Psoas muscle (tissue), 8 donors: ENCODE measurements around the gene LPP. TPM values are rescaled to one million over a fixed set of nuclear protein-coding genes. Genes with fewer than 3 reads are reported as not detected.
A peak's percentile ranks its signal among the peaks of the same experiment; 100 is the strongest.

Experiments used
- ATAC-seq, 4 donors: fragments of 200-7000 bp; cut with Tn5 transposase; one replicate each; pipeline ENCODE4 v1.9.1; 2020; ENCODE audit warnings: moderate library complexity in 3 of 4, mild to moderate bottlenecking in 2 of 4
- DNase-seq, 2 donors: peaks; one replicate each; pipeline ENCODE4 v3.0.0-alpha.2; 2020
- H3K27ac ChIP-seq: fragments of 200-600 bp; one replicate; pipeline ENCODE4 v1.8.0; 2022
- H3K27me3 ChIP-seq, 3 donors: fragments of 200-600 bp in 1 of 3; one replicate each; pipeline versions ENCODE4 v1.6.1 to v1.8.0; 2013 to 2022; ENCODE audit warnings: low read length in 2 of 3, mild to moderate bottlenecking in 2 of 3, moderate library complexity in 1 of 3; ENCODE audit not compliant: insufficient read depth in 3 of 3
- H3K36me3 ChIP-seq, 2 donors: fragments of 200-600 bp in 1 of 2; one replicate each; pipeline versions ENCODE4 v1.6.1 to v1.8.0; 2013 to 2022; ENCODE audit warnings: low read depth in 1 of 2, mild to moderate bottlenecking in 1 of 2, moderate library complexity in 1 of 2; ENCODE audit not compliant: insufficient read depth in 1 of 2
- H3K4me1 ChIP-seq: fragments of 200-600 bp; one replicate; pipeline ENCODE4 v1.8.0; 2022
- H3K4me3 ChIP-seq: fragments of 200-600 bp; one replicate; pipeline ENCODE4 v1.8.0; 2022; ENCODE audit warnings: mild to moderate bottlenecking
- H3K9me3 ChIP-seq: fragments of 200-600 bp; one replicate; pipeline ENCODE4 v1.8.0; 2022
- CTCF ChIP-seq: fragments of 200-600 bp; IDR thresholded peaks from one replicate; pipeline ENCODE4 v1.8.0; 2022; ENCODE audit warnings: antibody characterized with exemption
- WGBS, 3 donors: extraction: QIAGEN DNeasy Blood & Tissue Kit; methylation state at CpG; one replicate each; pipeline versions ENCODE4 v1.1.6 to v1.1.7; 2013; 5-methylcytosine and 5-hydroxymethylcytosine counted together
- intact Hi-C, 2 donors: fragments of 100-400 bp; cut with DNase I; formaldehyde crosslinking; loops; one replicate each; pipeline versions ENCODE4 v1.11.0 to v1.14.2; 2022
- polyA plus RNA-seq, 3 donors: library from polyadenylated mRNA; stranded (reverse); fragments of 200-250 nt; gene quantifications; one replicate each; pipeline ENCODE4 v1.2.3, GENCODE V29; 2013
- total RNA-seq, 4 donors: library from RNA; stranded (reverse); fragmentation: NEBNext Ultra II Directional in 2 of 4; extraction: Animal tissue kit (Norgen Biotek cat#: 25700) in 2 of 4; gene quantifications; one replicate each; pipeline versions ENCODE4 v1.2.1 to v1.2.4, GENCODE V29; 2021 to 2023
- donor health status: healthy with polysubstance abuse.
- donor health status: DM: no; HTN: no; CAD: no; lungs with moderate emphysema.
- donor health status: Bipolar disorder and iron deficiency.
- donor health status: healthy.
- donor health status: DM: yes; HTN: yes; CAD: no.
- donor health status: DM: no; HTN: no; CAD: no.
- donor health status: DM: no; HTN: no; CAD: no.
- donor health status: DM: yes; HTN: yes; CAD: no.

Gene LPP
- total and polyA plus RNA-seq, 7 donors, result 2.6 to 80.3 (median 42.8) TPM

- no peaks in the 10 kb centered on the region for H3K36me3 ChIP-seq
- 12 to 31% (median 21%) methylated on average over 3 of the region's 3 CpGs for WGBS, 3 donors
- no peak overlapping the region for H3K27ac ChIP-seq
- no peaks in the 10 kb centered on the region for H3K9me3 ChIP-seq
- peaks cover 10% of the 10 kb centered on the region for H3K4me1 ChIP-seq
- no peaks in the 10 kb centered on the region for H3K27me3 ChIP-seq
- DNase-seq, result no peak
- ATAC-seq, result peak; percentile 36 to 62 (median 52)
- H3K4me3 ChIP-seq, result no peak overlapping the region
- no peak for TF ChIP-seq CTCF
- intact Hi-C loops, result no loop called here
These were observed 673.6 kb downstream of the LPP start for GRCh38 chr3:188827576-188827975.

- no peak overlapping the region for H3K27ac ChIP-seq
- DNase-seq, result no peak
- 68 to 73% (median 68%) methylated on average over 6 of the region's 6 CpGs for WGBS, 3 donors
- no peaks in the 10 kb centered on the region for H3K9me3 ChIP-seq
- intact Hi-C loops, result no loop called here
- H3K27me3 ChIP-seq, result no peaks in the 10 kb centered on the region
- H3K4me1 ChIP-seq, result peaks cover 10% of the 10 kb centered on the region
- TF ChIP-seq CTCF, result no peak
- no peak for ATAC-seq
- H3K36me3 ChIP-seq, result no peaks in the 10 kb centered on the region
- H3K4me3 ChIP-seq, result no peak overlapping the region
These were observed 675.2 kb downstream of the LPP start for GRCh38 chr3:188829130-188829529.

- ATAC-seq, result no peak
- Histone ChIP-seq H3K9me3 (no peaks in the 10 kb centered on the region), H3K27ac (no peak overlapping the region), H3K4me1 (peaks cover 10% of the 10 kb centered on the region), H3K27me3 (no peaks in the 10 kb centered on the region), H3K36me3 (no peaks in the 10 kb centered on the region), H3K4me3 (no peak overlapping the region)
- no peak for TF ChIP-seq CTCF
- DNase-seq, result no peak
- intact Hi-C loops, result no loop called here
- WGBS, 3 donors, result 75 to 81% (median 76%) methylated on average over 3 of the region's 3 CpGs
These were observed 675.6 kb downstream of the LPP start for GRCh38 chr3:188829576-188829975.

- Histone ChIP-seq H3K36me3 (no peaks in the 10 kb centered on the region), H3K27me3 (no peaks in the 10 kb centered on the region), H3K27ac (no peak overlapping the region), H3K9me3 (no peaks in the 10 kb centered on the region), H3K4me1 (peaks cover 10% of the 10 kb centered on the region), H3K4me3 (no peak overlapping the region)
- 92 to 98% (median 95%) methylated on average over 2 of the region's 2 CpGs for WGBS, 3 donors
- intact Hi-C loops, result no loop called here
- no peak for TF ChIP-seq CTCF
- ATAC-seq (no peak), DNase-seq (no peak)
These were observed 676.9 kb downstream of the LPP start for GRCh38 chr3:188830893-188831292.

- no peaks in the 10 kb centered on the region for H3K36me3 ChIP-seq
- intact Hi-C loops, result no loop called here
- H3K27me3 ChIP-seq, result no peaks in the 10 kb centered on the region
- H3K27ac ChIP-seq, result no peak overlapping the region
- DNase-seq (no peak), ATAC-seq (peak in 1 of 4 donors; percentile 18)
- peaks cover 4% of the 10 kb centered on the region for H3K4me1 ChIP-seq
- H3K4me3 ChIP-seq, result no peak overlapping the region
- no peak for TF ChIP-seq CTCF
- H3K9me3 ChIP-seq, result no peaks in the 10 kb centered on the region
- 95 to 97% (median 96%) methylated on average over 3 of the region's 3 CpGs for WGBS, 3 donors
These were observed 678.2 kb downstream of the LPP start for GRCh38 chr3:188832146-188832545.
